ENCODE data around the gene SLC22A25. TPM values are rescaled to one million over a fixed set of nuclear protein-coding genes. Genes with fewer than 3 reads are reported as not detected.

Gene SLC22A25
- not detected in 3 replicates for total RNA-seq

GRCh38 chr11:63243533-63243932 is at the start of gene SLC22A25:
Gene SLC22A25 (minus strand): TSS chr11:63243599. CDS start chr11:63229652, 13,947 bp downstream.
- peaks cover 4% of the 10 kb centered on the region for H3K4me1 Mint-ChIP-seq
- no peaks in the 10 kb centered on the region for H3K36me3 Mint-ChIP-seq
- no peak for DNase-seq (ENCODE audit: low spot score in 2 of 2, unreplicated experiment in 2 of 2)
- H3K9me3 Mint-ChIP-seq = no peaks in the 10 kb centered on the region
- no peak within 1 kb of the TSS for H3K27ac Mint-ChIP-seq
- H3K4me3 Mint-ChIP-seq = no peak within 1 kb of the TSS
- H3K27me3 Mint-ChIP-seq (ENCODE audit: low read depth) = peaks cover 27% of the 10 kb centered on the region
- TF ChIP-seq CTCF (IDR thresholded peaks at IDR 0.05; ENCODE audit: unreplicated experiment) = no peak

GRCh38 chr11:63290285-63290684 is 46.9 kb upstream of the SLC22A25 start:
- no peak for TF ChIP-seq CTCF (IDR thresholded peaks at IDR 0.05; ENCODE audit: unreplicated experiment)
- no peak overlapping the region for H3K4me3 Mint-ChIP-seq
- DNase-seq (ENCODE audit: low spot score in 2 of 2, unreplicated experiment in 2 of 2) = no peak
- H3K36me3 Mint-ChIP-seq = no peaks in the 10 kb centered on the region
- no peaks in the 10 kb centered on the region for H3K4me1 Mint-ChIP-seq
- peaks cover 34% of the 10 kb centered on the region for H3K9me3 Mint-ChIP-seq
- H3K27ac Mint-ChIP-seq = no peak overlapping the region
- H3K27me3 Mint-ChIP-seq (ENCODE audit: low read depth) = peaks cover 18% of the 10 kb centered on the region

- no peak for DNase-seq (ENCODE audit: low spot score in 2 of 2, unreplicated experiment in 2 of 2)
- H3K4me3 Mint-ChIP-seq = no peak overlapping the region
- H3K36me3 Mint-ChIP-seq = no peaks in the 10 kb centered on the region
- peaks cover 30% of the 10 kb centered on the region for H3K9me3 Mint-ChIP-seq
- no peaks in the 10 kb centered on the region for H3K4me1 Mint-ChIP-seq
- peaks cover 22% of the 10 kb centered on the region for H3K27me3 Mint-ChIP-seq (ENCODE audit: low read depth)
- no peak for TF ChIP-seq CTCF (IDR thresholded peaks at IDR 0.05; ENCODE audit: unreplicated experiment)
- no peak overlapping the region for H3K27ac Mint-ChIP-seq
Measured at GRCh38 chr11:63289658-63290057, 46.3 kb upstream of the SLC22A25 start.

- no peaks in the 10 kb centered on the region for H3K4me1 Mint-ChIP-seq
- peaks cover 12% of the 10 kb centered on the region for H3K9me3 Mint-ChIP-seq
- H3K36me3 Mint-ChIP-seq = no peaks in the 10 kb centered on the region
- H3K27ac Mint-ChIP-seq = no peak overlapping the region
- no peak for DNase-seq (ENCODE audit: low spot score in 2 of 2, unreplicated experiment in 2 of 2)
- no peak for TF ChIP-seq CTCF (IDR thresholded peaks at IDR 0.05; ENCODE audit: unreplicated experiment)
- peaks cover 53% of the 10 kb centered on the region for H3K27me3 Mint-ChIP-seq (ENCODE audit: low read depth)
- no peak overlapping the region for H3K4me3 Mint-ChIP-seq
Measured at GRCh38 chr11:63282579-63282978, 39.2 kb upstream of the SLC22A25 start.

- Mint-ChIP-seq H3K9me3 (peaks cover 2% of the 10 kb centered on the region), H3K4me1 (no peaks in the 10 kb centered on the region), H3K27me3 (ENCODE audit: low read depth) (peaks cover 61% of the 10 kb centered on the region), H3K4me3 (no peak overlapping the region), H3K27ac (no peak overlapping the region), H3K36me3 (no peaks in the 10 kb centered on the region)
- DNase-seq (ENCODE audit: low spot score in 2 of 2, unreplicated experiment in 2 of 2) = no peak
- no peak for TF ChIP-seq CTCF (IDR thresholded peaks at IDR 0.05; ENCODE audit: unreplicated experiment)
Measured at GRCh38 chr11:63280920-63281319, 37.5 kb upstream of the SLC22A25 start.

GRCh38 chr11:63277345-63277943 is 34.0 kb upstream of the SLC22A25 start:
- DNase-seq (ENCODE audit: low spot score in 2 of 2, unreplicated experiment in 2 of 2) = no peak
- H3K27me3 Mint-ChIP-seq (ENCODE audit: low read depth) = peaks cover 55% of the 10 kb centered on the region
- no peak overlapping the region for H3K27ac Mint-ChIP-seq
- TF ChIP-seq CTCF (IDR thresholded peaks at IDR 0.05; ENCODE audit: unreplicated experiment) = no peak
- H3K9me3 Mint-ChIP-seq = peaks cover 8% of the 10 kb centered on the region
- H3K4me3 Mint-ChIP-seq = no peak overlapping the region
- H3K36me3 Mint-ChIP-seq = no peaks in the 10 kb centered on the region
- H3K4me1 Mint-ChIP-seq = no peaks in the 10 kb centered on the region

Data from mesothelial cell of epicardium (in vitro differentiated cells).